ENCODE results near the gene CYTH1. TPM values are rescaled to one million over a fixed set of nuclear protein-coding genes. Genes with fewer than 3 reads are reported as not detected.

The CYTH1 gene
- total and polyA plus RNA-seq, 7 donors = 18.7 to 40.4 (median 29.8) TPM

GRCh38 chr17:78706271-78706915 lies 75.7 kb downstream of the CYTH1 start:
- Histone ChIP-seq H3K27ac (no peak overlapping the region), H3K9me3 (no peaks in the 10 kb centered on the region), H3K36me3 (ENCODE audit: insufficient read depth in 1 of 2, low read depth in 1 of 2) (peaks cover 9 to 66% of the 10 kb centered on the region in 2 donors), H3K27me3 (ENCODE audit: insufficient read depth in 3 of 3, low read length in 2 of 3) (no peaks in the 10 kb centered on the region), H3K4me1 (peaks cover 17% of the 10 kb centered on the region), H3K4me3 (no peak overlapping the region)
- 80 to 86% (median 81%) methylated on average over 10 of the region's 10 CpGs for WGBS, 3 donors
- ATAC-seq (no peak), DNase-seq (no peak)
- no peak for TF ChIP-seq CTCF (IDR thresholded peaks at IDR 0.05)
- intact Hi-C loops (cut with DNase I) = no loop called here

- Histone ChIP-seq H3K9me3 (no peaks in the 10 kb centered on the region), H3K4me1 (peaks cover 17% of the 10 kb centered on the region), H3K27ac (peak overlapping the region; percentile 1), H3K4me3 (no peak overlapping the region), H3K27me3 (ENCODE audit: insufficient read depth in 3 of 3, low read length in 2 of 3) (no peaks in the 10 kb centered on the region), H3K36me3 (ENCODE audit: insufficient read depth in 1 of 2, low read depth in 1 of 2) (peaks cover 12 to 79% of the 10 kb centered on the region in 2 donors)
- peak in 3 of 4 donors; percentile 22 to 54 (median 40) for ATAC-seq
- 58 to 72% (median 67%) methylated on average over 4 of the region's 4 CpGs for WGBS, 3 donors
- no peak for DNase-seq
- TF ChIP-seq CTCF (IDR thresholded peaks at IDR 0.05) = no peak
- intact Hi-C loops (cut with DNase I) = no loop called here
These were observed 77.0 kb downstream of the CYTH1 start for GRCh38 chr17:78705071-78705470.

GRCh38 chr17:78704594-78704993 lies 77.5 kb downstream of the CYTH1 start:
- DNase-seq (no peak), ATAC-seq (no peak)
- WGBS, 3 donors = 93 to 99% (median 99%) methylated on average over 3 of the region's 3 CpGs
- Histone ChIP-seq H3K9me3 (no peaks in the 10 kb centered on the region), H3K36me3 (ENCODE audit: insufficient read depth in 1 of 2, low read depth in 1 of 2) (peaks cover 12 to 84% of the 10 kb centered on the region in 2 donors), H3K27me3 (ENCODE audit: insufficient read depth in 3 of 3, low read length in 2 of 3) (no peaks in the 10 kb centered on the region), H3K27ac (peak overlapping the region; percentile 1), H3K4me1 (peaks cover 17% of the 10 kb centered on the region), H3K4me3 (no peak overlapping the region)
- TF ChIP-seq CTCF (IDR thresholded peaks at IDR 0.05) = no peak
- intact Hi-C loops (cut with DNase I) = no loop called here

GRCh38 chr17:78697554-78698343 lies 84.3 kb downstream of the CYTH1 start:
- DNase-seq = no peak
- peaks cover 23 to 99% of the 10 kb centered on the region in 2 donors for H3K36me3 ChIP-seq (ENCODE audit: insufficient read depth in 1 of 2, low read depth in 1 of 2)

More at GRCh38 chr17:78697554-78698343, 84.3 kb downstream of the CYTH1 start:
- intact Hi-C loops (cut with DNase I) = no loop called here
- Histone ChIP-seq H3K4me1 (no peaks in the 10 kb centered on the region), H3K27me3 (ENCODE audit: insufficient read depth in 3 of 3, low read length in 2 of 3) (no peaks in the 10 kb centered on the region), H3K27ac (no peak overlapping the region), H3K4me3 (no peak overlapping the region), H3K9me3 (no peaks in the 10 kb centered on the region)
- WGBS, 3 donors = 90 to 92% (median 91%) methylated on average over 25 of the region's 25 CpGs
- ATAC-seq = no peak
- TF ChIP-seq CTCF (IDR thresholded peaks at IDR 0.05) = no peak
